H9 (cell line): ENCODE results near the gene ADCK2. TPM values are rescaled to one million over a fixed set of nuclear protein-coding genes. Genes with fewer than 3 reads are reported as not detected.

Experiments
- DNase-seq: peaks from one replicate; pipeline ENCODE4 v3.0.0-alpha.2; 2017
- H2AFZ ChIP-seq: one replicate; pipeline ENCODE4 v1.6.1; 2013; ENCODE audit warnings: mild to moderate bottlenecking, low read length, control low read depth, moderate library complexity
- H2AK5ac ChIP-seq: 2 replicates; pipeline ENCODE4 v1.6.1; 2013; ENCODE audit warnings: low read length, control low read depth, mixed read lengths; ENCODE audit not compliant: insufficient read length
- H2BK120ac ChIP-seq: one replicate; pipeline ENCODE4 v1.6.1; 2013; ENCODE audit warnings: low read depth, mild to moderate bottlenecking, low read length, control low read depth, inconsistent platforms; ENCODE audit not compliant: poor library complexity, severe bottlenecking
- H2BK12ac ChIP-seq: 2 replicates; pipeline ENCODE4 v1.6.1; 2013; ENCODE audit warnings: low read length, control low read depth, mixed read lengths, low read depth; ENCODE audit not compliant: insufficient read length
- H2BK15ac ChIP-seq: 2 replicates; pipeline ENCODE4 v1.6.1; 2013; ENCODE audit warnings: low read depth, low read length, control low read depth
- H2BK20ac ChIP-seq: one replicate; pipeline ENCODE4 v1.6.1; 2013; ENCODE audit warnings: low read depth, mild to moderate bottlenecking, low read length, control low read depth, inconsistent platforms; ENCODE audit not compliant: poor library complexity, severe bottlenecking
- H2BK5ac ChIP-seq: 2 replicates; pipeline ENCODE4 v1.6.1; 2013; ENCODE audit warnings: low read length, control low read depth, mixed read lengths; ENCODE audit not compliant: insufficient read length
- H3K14ac ChIP-seq: 2 replicates; pipeline ENCODE4 v1.6.1; 2013; ENCODE audit warnings: low read length, control low read depth; ENCODE audit not compliant: insufficient read depth
- H3K18ac ChIP-seq: 2 replicates; pipeline ENCODE4 v1.6.1; 2013; ENCODE audit warnings: low read depth, mild to moderate bottlenecking, mixed read lengths, low read length, control low read depth; ENCODE audit not compliant: insufficient read length
- H3K23ac ChIP-seq: 2 replicates; pipeline ENCODE4 v1.6.1; 2013; ENCODE audit warnings: low read length, control low read depth, mixed read lengths, low read depth; ENCODE audit not compliant: insufficient read length
- H3K23me2 ChIP-seq: 2 replicates; pipeline ENCODE4 v1.6.1; 2013; ENCODE audit warnings: low read depth, mild to moderate bottlenecking, mixed read lengths, low read length, control low read depth; ENCODE audit not compliant: insufficient read length, poor library complexity, severe bottlenecking
- H3K27ac ChIP-seq: 2 replicates; pipeline ENCODE4 v1.5.1; 2013; ENCODE audit warnings: low read length, control low read depth, mixed read lengths, low read depth; ENCODE audit not compliant: insufficient read length
- H3K27me3 ChIP-seq: 2 replicates; pipeline ENCODE4 v1.6.1; 2013; ENCODE audit warnings: low read length, control low read depth, inconsistent platforms; ENCODE audit not compliant: insufficient read depth
- H3K4ac ChIP-seq: 2 replicates; pipeline ENCODE4 v1.6.1; 2013; ENCODE audit warnings: low read depth, mild to moderate bottlenecking, control low read depth, inconsistent platforms, low read length, moderate library complexity
- H3K4me1 ChIP-seq: 2 replicates; pipeline ENCODE4 v1.6.1; 2013; ENCODE audit warnings: low read length, control low read depth, inconsistent platforms; ENCODE audit not compliant: insufficient read depth
- H3K4me2 ChIP-seq: 2 replicates; pipeline ENCODE4 v1.6.1; 2013; ENCODE audit warnings: low read length, control low read depth, mixed read lengths; ENCODE audit not compliant: insufficient read length, insufficient read depth
- H3K56ac ChIP-seq: 2 replicates; pipeline ENCODE4 v1.6.1; 2013; ENCODE audit warnings: low read depth, mild to moderate bottlenecking, mixed read lengths, low read length, control low read depth; ENCODE audit not compliant: insufficient read length
- H3K79me1 ChIP-seq: 2 replicates; pipeline ENCODE4 v1.6.1; 2013; ENCODE audit warnings: low read depth, mild to moderate bottlenecking, moderate library complexity, low read length, control low read depth, inconsistent platforms; ENCODE audit not compliant: insufficient read depth, poor library complexity, severe bottlenecking
- H3K79me2 ChIP-seq: 2 replicates; pipeline ENCODE4 v1.6.1; 2013; ENCODE audit warnings: low read length, control low read depth, inconsistent platforms; ENCODE audit not compliant: insufficient read depth
- H3K9ac ChIP-seq: 2 replicates; pipeline ENCODE4 v1.6.1; 2013; ENCODE audit warnings: low read length, control low read depth, mixed read lengths; ENCODE audit not compliant: insufficient read length; ENCODE audit errors: extremely low read depth
- H3K9me3 ChIP-seq: one replicate; pipeline ENCODE4 v1.6.1; 2013; ENCODE audit warnings: low read depth, low read length, inconsistent platforms; ENCODE audit not compliant: control insufficient read depth
- H3T11ph ChIP-seq: one replicate; pipeline ENCODE4 v1.6.1; 2013; ENCODE audit warnings: mild to moderate bottlenecking, low read length, control low read depth, inconsistent platforms
- H4K20me1 ChIP-seq: one replicate; pipeline ENCODE4 v1.6.1; 2013; ENCODE audit not compliant: control insufficient read depth, insufficient read length, insufficient read depth
- H4K5ac ChIP-seq: 2 replicates; pipeline ENCODE4 v1.6.1; 2013; ENCODE audit warnings: low read depth, mild to moderate bottlenecking, mixed read lengths, low read length, control low read depth; ENCODE audit not compliant: insufficient read length
- H4K8ac ChIP-seq: replicated peaks from 2 replicates; pipeline ENCODE4 v1.6.1; 2013; ENCODE audit warnings: low read length, control low read depth, mixed read lengths, low read depth; ENCODE audit not compliant: insufficient read length
- H4K91ac ChIP-seq: 2 replicates; pipeline ENCODE4 v1.6.1; 2013; ENCODE audit warnings: low read depth, mild to moderate bottlenecking, moderate library complexity, mixed read lengths, low read length, control low read depth; ENCODE audit not compliant: insufficient read length
- H3K27ac Mint-ChIP-seq, 3 experiments: 2 replicates in 2 of 3; 3 replicates in 1 of 3; pipeline ENCODE4 v1.8.0; 2020 to 2021; ENCODE audit warnings: mixed read lengths in 3 of 3, mild to moderate bottlenecking in 1 of 3, moderate library complexity in 1 of 3
- H3K27me3 Mint-ChIP-seq: 2 replicates; pipeline ENCODE4 v1.8.0; 2021; ENCODE audit warnings: low read depth, mild to moderate bottlenecking, moderate library complexity, mixed read lengths
- H3K36me3 Mint-ChIP-seq, 3 experiments: 2 replicates in 2 of 3; 3 replicates in 1 of 3; pipeline ENCODE4 v1.8.0; 2020 to 2021; ENCODE audit warnings: low read depth in 3 of 3, mixed read lengths in 3 of 3; ENCODE audit not compliant: insufficient read depth in 1 of 3
- H3K4me1 Mint-ChIP-seq, 2 experiments: 2 replicates each; pipeline ENCODE4 v1.8.0; 2020; ENCODE audit warnings: mixed read lengths in 2 of 2
- H3K4me3 Mint-ChIP-seq, 2 experiments: 2 replicates in 1 of 2; 3 replicates in 1 of 2; pipeline ENCODE4 v1.8.0; 2020 to 2021; ENCODE audit warnings: mild to moderate bottlenecking in 2 of 2, mixed read lengths in 2 of 2, moderate library complexity in 1 of 2
- H3K9me3 Mint-ChIP-seq, 2 experiments: 2 replicates in 1 of 2; 3 replicates in 1 of 2; pipeline ENCODE4 v1.8.0; 2020; ENCODE audit warnings: mild to moderate bottlenecking in 2 of 2, mixed read lengths in 2 of 2, moderate library complexity in 1 of 2
- CTCF ChIP-seq: fragments of 200-600 bp; sonication (generic); conservative IDR thresholded peaks from 3 replicates; pipeline ENCODE4 v1.8.0; 2021; ENCODE audit warnings: antibody characterized with exemption, mild to moderate bottlenecking
- WGBS: extraction: QIAGEN DNeasy Blood & Tissue Kit; methylation state at CpG from one replicate; pipeline ENCODE4 v1.1.7; 2013; ENCODE audit warnings: missing lambda C conversion rate, low lambda C conversion rate, mixed read lengths; ENCODE audit not compliant: insufficient read length; ENCODE audit errors: extremely low coverage; 5-methylcytosine and 5-hydroxymethylcytosine counted together
- total RNA-seq: library from RNA; stranded (reverse); gene quantifications from 2 replicates; pipeline ENCODE4 v1.2.1, GENCODE V29; 2021

Gene ADCK2
- total RNA-seq, 1 experiment from 2014 or later = 12.4 TPM

- no peaks in the 10 kb centered on the region for H3K4me1 ChIP-seq
- Mint-ChIP-seq H3K27ac (no peak overlapping the region; a peak in 1 of 7 replicates), H3K9me3 (no peaks in the 10 kb centered on the region), H3K4me3 (peak overlapping the region in 1 of 2 experiments; percentile 98; a peak in 2 of 5 replicates), H3K36me3 (peaks cover 0 to 3% (median 3%) of the 10 kb centered on the region in 3 experiments; a peak in 5 of 7 replicates), H3K4me1 (peaks cover 15 to 17% of the 10 kb centered on the region in 2 experiments), H3K27me3 (no peaks in the 10 kb centered on the region; the same call in 1 of the 2 replicates)
- no peak overlapping the region for H3K4ac ChIP-seq
- WGBS = no CpG with 5 or more reads among the region's 11 CpGs
- TF ChIP-seq CTCF = no peak
- H3K9ac ChIP-seq = no peak overlapping the region
- no peak overlapping the region for H4K8ac ChIP-seq
- H3K79me2 ChIP-seq = peaks cover 7% of the 10 kb centered on the region; the same call in 1 of the 2 replicates
- no peaks in the 10 kb centered on the region for H3K9me3 ChIP-seq
- H2AFZ ChIP-seq = no peak overlapping the region
- DNase-seq = no peak
- H2BK15ac ChIP-seq = no peak overlapping the region
- H4K5ac ChIP-seq = no peak overlapping the region
- peaks cover 4% of the 10 kb centered on the region for H3K79me1 ChIP-seq
- no peak overlapping the region for H3T11ph ChIP-seq
- peaks cover 5% of the 10 kb centered on the region for H3K23me2 ChIP-seq
- no peak overlapping the region for H3K27ac ChIP-seq
- no peak overlapping the region for H4K91ac ChIP-seq
- H3K27me3 ChIP-seq = no peaks in the 10 kb centered on the region
- no peak overlapping the region for H3K14ac ChIP-seq
- no peak overlapping the region for H2AK5ac ChIP-seq
- H2BK120ac ChIP-seq = no peak overlapping the region
- H2BK20ac ChIP-seq = no peak overlapping the region
- H3K18ac ChIP-seq = no peak overlapping the region
- H2BK5ac ChIP-seq = no peak overlapping the region
- no peak overlapping the region for H3K56ac ChIP-seq
- H3K4me2 ChIP-seq = no peak overlapping the region
- H4K20me1 ChIP-seq = no peaks in the 10 kb centered on the region
- no peak overlapping the region for H2BK12ac ChIP-seq
- H3K23ac ChIP-seq = no peak overlapping the region
These were observed 22.6 kb downstream of the ADCK2 start for GRCh38 chr7:140695381-140695780.
